K562 (cell line): Measurements from ENCODE around the gene PTPMT1. TPM values are rescaled to one million over a fixed set of nuclear protein-coding genes. Genes with fewer than 3 reads are reported as not detected.

ENCODE experiments used
- CBFB ChIP-seq: sonication (generic); formaldehyde crosslinking; IDR thresholded peaks from 2 replicates; pipeline ENCODE4 v1.4.0; 2020; ENCODE audit warnings: mild to moderate bottlenecking, missing genetic modification reagents
- FOXK2 ChIP-seq, 2 experiments: fragments of 450-650 bp; IDR thresholded peaks in 1 of 2; conservative IDR thresholded peaks in 1 of 2; 2 replicates each; pipeline ENCODE4 v1.6.1; 2016; ENCODE audit warnings: low read depth in 2 of 2, mild to moderate bottlenecking in 1 of 2
- GABPB1 ChIP-seq: sonication (generic); formaldehyde crosslinking; IDR thresholded peaks from 2 replicates; pipeline ENCODE4 v1.8.0; 2022; ENCODE audit warnings: mild to moderate bottlenecking, missing genetic modification reagents
- HDAC6 ChIP-seq: IDR thresholded peaks from 2 replicates; pipeline ENCODE4 v1.6.1; 2012; ENCODE audit warnings: low read depth, mild to moderate bottlenecking, control low read depth, inconsistent platforms, low read length, moderate library complexity
- LCOR ChIP-seq: sonication (generic); formaldehyde crosslinking; IDR thresholded peaks from 2 replicates; pipeline ENCODE4 v1.8.0; 2022; ENCODE audit warnings: mild to moderate bottlenecking, missing genetic modification reagents
- MCM3 ChIP-seq: fragments of 450-650 bp; IDR thresholded peaks from 2 replicates; pipeline ENCODE4 v1.6.1; 2016
- MYBL2 ChIP-seq, 2 experiments: fragments of 450-650 bp in 1 of 2; sonication (generic) in 1 of 2; formaldehyde crosslinking in 1 of 2; IDR thresholded peaks; 2 replicates each; pipeline versions ENCODE4 v1.6.1 to v1.8.1; 2017 to 2022; ENCODE audit warnings: borderline replicate concordance in 1 of 2, inconsistent platforms in 1 of 2, low read depth in 1 of 2, mild to moderate bottlenecking in 1 of 2, missing genetic modification reagents in 1 of 2, moderate library complexity in 1 of 2
- NFIC ChIP-seq: fragments of 450-650 bp; IDR thresholded peaks from 2 replicates; pipeline ENCODE4 v1.6.1; 2017; ENCODE audit warnings: mild to moderate bottlenecking, inconsistent platforms
- PML ChIP-seq: IDR thresholded peaks from 2 replicates; pipeline ENCODE4 v1.6.1; 2012; ENCODE audit warnings: low read length, inconsistent platforms
- THRAP3 ChIP-seq: fragments of 450-650 bp; IDR thresholded peaks from 2 replicates; pipeline ENCODE4 v1.6.1; 2016; ENCODE audit warnings: mild to moderate bottlenecking, inconsistent platforms, borderline replicate concordance
- ZNF668 ChIP-seq: fragments of 250-450 bp; sonication (Bioruptor Pico); IDR thresholded peaks from 2 replicates; pipeline ENCODE4 v1.8.0; 2022; ENCODE audit warnings: mild to moderate bottlenecking, inconsistent platforms
- polyA plus RNA-seq, 8 experiments: library from polyadenylated mRNA; depleted of rRNA in 4 of 8; stranded (reverse) in 5 of 8; unstranded in 3 of 8; fragments of >200 nt; fragmentation: Nextera tagmentation in 2 of 8; fragmentation: Illumina TruSeq in 1 of 8; extraction: Ambion mirVana in 2 of 8; extraction: Trizol in 1 of 8; gene quantifications; 2 replicates each; pipeline versions ENCODE4 v1.2.1 to v1.2.3, GENCODE V29; 2011 to 2014; ENCODE audit warnings: inconsistent platforms in 1 of 8, missing spikeins in 1 of 8
- total RNA-seq, 7 experiments: library from RNA; depleted of rRNA in 6 of 7; stranded (reverse); fragments of >200 nt in 6 of 7; fragmentation: Illumina TruSeq in 2 of 7; extraction: Trizol in 2 of 7; gene quantifications; 2 replicates each; pipeline versions ENCODE4 v1.2.1 to v1.2.3, GENCODE V29; 2011 to 2021; ENCODE audit warnings: low replicate concordance in 1 of 7
- TF ChIP-seq, protein P1 (sequence below): fragments of 450-650 bp; IDR thresholded peaks from 2 replicates; pipeline ENCODE4 v1.6.1; 2017; ENCODE audit warnings: antibody characterized with exemption
- TF ChIP-seq, protein P2 (sequence below), 2 experiments: fragments of 450-650 bp in 1 of 2; sonication (generic) in 1 of 2; formaldehyde crosslinking in 1 of 2; IDR thresholded peaks; 2 replicates each; pipeline versions ENCODE4 v1.7.1 to v1.9.0; 2016 to 2022; ENCODE audit warnings: inconsistent platforms in 1 of 2, mild to moderate bottlenecking in 1 of 2, missing genetic modification reagents in 1 of 2

The PTPMT1 gene
- total and polyA plus RNA-seq, 9 of the 15 experiments (the other 6 are each of a cell fraction or from before 2014, with no cell fraction given) = 10.4 to 140 (median 67.2) TPM

DNA sequence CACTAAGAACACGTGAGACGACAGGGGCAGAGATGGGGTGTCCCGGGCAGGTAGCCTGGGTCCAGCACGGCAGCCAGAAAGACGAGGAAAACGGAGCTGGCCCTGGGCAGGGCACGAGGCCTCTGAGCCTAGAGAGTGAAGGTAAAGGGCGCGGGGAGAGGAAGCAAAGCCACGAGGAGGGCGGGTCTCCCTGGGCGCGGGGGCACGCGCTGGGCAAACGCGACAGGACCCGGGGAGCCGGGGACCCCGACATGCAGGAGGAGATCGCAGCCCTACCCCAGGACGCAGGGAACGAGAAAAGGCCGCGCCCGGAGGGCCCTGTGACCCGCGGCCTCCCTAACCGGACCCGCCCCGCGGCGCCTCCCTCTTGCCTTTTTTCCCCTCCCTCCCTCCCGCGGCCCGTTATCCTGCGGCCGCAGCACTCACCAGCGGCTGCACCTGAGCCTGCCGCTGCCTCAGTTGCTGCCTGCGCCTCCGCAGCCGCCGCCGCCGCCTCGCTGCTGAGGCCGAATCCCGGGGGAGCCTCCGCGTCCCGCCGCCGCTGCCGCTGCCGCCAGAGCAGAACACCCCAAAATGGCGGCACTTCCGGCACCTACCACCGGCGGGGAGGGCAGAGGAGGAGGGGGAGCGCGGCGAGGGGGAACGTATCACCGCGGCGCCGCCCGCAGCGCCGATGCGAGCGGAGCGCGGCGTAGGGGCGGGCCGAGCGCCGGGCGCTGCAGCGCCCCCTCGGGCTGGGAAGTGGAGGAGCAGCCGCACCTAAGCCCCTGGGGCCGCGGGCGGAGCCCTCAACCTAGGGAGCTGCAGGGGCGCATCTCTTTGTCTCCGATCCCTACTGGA lies 12.6 kb upstream of the PTPMT1 start, which contains the start of gene CELF1 (continued):
- TF ChIP-seq, protein P1, sequence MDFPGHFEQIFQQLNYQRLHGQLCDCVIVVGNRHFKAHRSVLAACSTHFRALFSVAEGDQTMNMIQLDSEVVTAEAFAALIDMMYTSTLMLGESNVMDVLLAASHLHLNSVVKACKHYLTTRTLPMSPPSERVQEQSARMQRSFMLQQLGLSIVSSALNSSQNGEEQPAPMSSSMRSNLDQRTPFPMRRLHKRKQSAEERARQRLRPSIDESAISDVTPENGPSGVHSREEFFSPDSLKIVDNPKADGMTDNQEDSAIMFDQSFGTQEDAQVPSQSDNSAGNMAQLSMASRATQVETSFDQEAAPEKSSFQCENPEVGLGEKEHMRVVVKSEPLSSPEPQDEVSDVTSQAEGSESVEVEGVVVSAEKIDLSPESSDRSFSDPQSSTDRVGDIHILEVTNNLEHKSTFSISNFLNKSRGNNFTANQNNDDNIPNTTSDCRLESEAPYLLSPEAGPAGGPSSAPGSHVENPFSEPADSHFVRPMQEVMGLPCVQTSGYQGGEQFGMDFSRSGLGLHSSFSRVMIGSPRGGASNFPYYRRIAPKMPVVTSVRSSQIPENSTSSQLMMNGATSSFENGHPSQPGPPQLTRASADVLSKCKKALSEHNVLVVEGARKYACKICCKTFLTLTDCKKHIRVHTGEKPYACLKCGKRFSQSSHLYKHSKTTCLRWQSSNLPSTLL = no peak
- TF ChIP-seq PML (no peak), MCM3 (no peak), MYBL2 (IDR thresholded peaks at IDR 0.05; ENCODE audit: low read depth) (no peak), MYBL2 (CRISPR knock-in tag; IDR thresholded peaks at IDR 0.05; ENCODE audit: borderline replicate concordance) (no peak), CBFB (no peak), ZNF668 (CRISPR knock-in tag) (no peak), THRAP3 (no peak), GABPB1 (CRISPR knock-in tag) (peak; percentile 96), FOXK2 (conservative IDR thresholded peaks at IDR 0.05 in 1 of 2, IDR thresholded peaks at IDR 0.05 in 1 of 2; ENCODE audit: low read depth in 2 of 2) (no peak), LCOR (CRISPR knock-in tag) (no peak), HDAC6 (no peak), NFIC (no peak)
- TF ChIP-seq, protein P2, sequence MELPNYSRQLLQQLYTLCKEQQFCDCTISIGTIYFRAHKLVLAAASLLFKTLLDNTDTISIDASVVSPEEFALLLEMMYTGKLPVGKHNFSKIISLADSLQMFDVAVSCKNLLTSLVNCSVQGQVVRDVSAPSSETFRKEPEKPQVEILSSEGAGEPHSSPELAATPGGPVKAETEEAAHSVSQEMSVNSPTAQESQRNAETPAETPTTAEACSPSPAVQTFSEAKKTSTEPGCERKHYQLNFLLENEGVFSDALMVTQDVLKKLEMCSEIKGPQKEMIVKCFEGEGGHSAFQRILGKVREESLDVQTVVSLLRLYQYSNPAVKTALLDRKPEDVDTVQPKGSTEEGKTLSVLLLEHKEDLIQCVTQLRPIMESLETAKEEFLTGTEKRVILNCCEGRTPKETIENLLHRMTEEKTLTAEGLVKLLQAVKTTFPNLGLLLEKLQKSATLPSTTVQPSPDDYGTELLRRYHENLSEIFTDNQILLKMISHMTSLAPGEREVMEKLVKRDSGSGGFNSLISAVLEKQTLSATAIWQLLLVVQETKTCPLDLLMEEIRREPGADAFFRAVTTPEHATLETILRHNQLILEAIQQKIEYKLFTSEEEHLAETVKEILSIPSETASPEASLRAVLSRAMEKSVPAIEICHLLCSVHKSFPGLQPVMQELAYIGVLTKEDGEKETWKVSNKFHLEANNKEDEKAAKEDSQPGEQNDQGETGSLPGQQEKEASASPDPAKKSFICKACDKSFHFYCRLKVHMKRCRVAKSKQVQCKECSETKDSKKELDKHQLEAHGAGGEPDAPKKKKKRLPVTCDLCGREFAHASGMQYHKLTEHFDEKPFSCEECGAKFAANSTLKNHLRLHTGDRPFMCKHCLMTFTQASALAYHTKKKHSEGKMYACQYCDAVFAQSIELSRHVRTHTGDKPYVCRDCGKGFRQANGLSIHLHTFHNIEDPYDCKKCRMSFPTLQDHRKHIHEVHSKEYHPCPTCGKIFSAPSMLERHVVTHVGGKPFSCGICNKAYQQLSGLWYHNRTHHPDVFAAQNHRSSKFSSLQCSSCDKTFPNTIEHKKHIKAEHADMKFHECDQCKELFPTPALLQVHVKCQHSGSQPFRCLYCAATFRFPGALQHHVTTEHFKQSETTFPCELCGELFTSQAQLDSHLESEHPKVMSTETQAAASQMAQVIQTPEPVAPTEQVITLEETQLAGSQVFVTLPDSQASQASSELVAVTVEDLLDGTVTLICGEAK (IDR thresholded peaks at IDR 0.05) = peak; percentile 82
- TF ChIP-seq, protein P2 (CRISPR knock-in tag; IDR thresholded peaks at IDR 0.05) = no peak
